Activated CD4-positive, alpha-beta T cell treated with anti-CD3 and anti-CD28 coated beads for 36 hours (primary cell): ENCODE data around the gene OR2K2. TPM values are rescaled to one million over a fixed set of nuclear protein-coding genes. Genes with fewer than 3 reads are reported as not detected.
A peak's percentile ranks its signal among the peaks of the same experiment; 100 is the strongest.

Experiments used
- ATAC-seq: fragments of 200-7000 bp; cut with Tn5 transposase; one replicate; pipeline ENCODE4 v1.10.0; 2021; ENCODE audit warnings: mild to moderate bottlenecking, moderate library complexity
- CTCF ChIA-PET: fragments of 350-600 bp; sonication (Branson Sonifier 250); formaldehyde crosslinking; loops from one replicate; lab custom pipeline; 2021; ENCODE audit warnings: antibody characterized with exemption; lab: Charles Lee
- POLR2A ChIA-PET: fragments of 350-600 bp; sonication (Branson Sonifier 250); formaldehyde crosslinking; loops from one replicate; lab custom pipeline; 2021; ENCODE audit warnings: antibody characterized with exemption, inconsistent platforms; lab: Charles Lee
- DNase-seq: peaks from one replicate; pipeline ENCODE4 v3.0.0-alpha.2; 2020
- H3K27ac Mint-ChIP-seq: one replicate; pipeline ENCODE4 v1.8.0; 2021; ENCODE audit warnings: mixed read lengths
- H3K27me3 Mint-ChIP-seq: one replicate; pipeline ENCODE4 v1.8.0; 2021; ENCODE audit warnings: mixed read lengths
- H3K36me3 Mint-ChIP-seq: one replicate; pipeline ENCODE4 v1.8.0; 2021; ENCODE audit warnings: low read depth, mixed read lengths
- H3K4me1 Mint-ChIP-seq: one replicate; pipeline ENCODE4 v1.8.0; 2021; ENCODE audit warnings: mixed read lengths
- H3K4me3 Mint-ChIP-seq: one replicate; pipeline ENCODE4 v1.8.0; 2021; ENCODE audit warnings: mild to moderate bottlenecking, moderate library complexity, mixed read lengths
- H3K9me3 Mint-ChIP-seq: one replicate; pipeline ENCODE4 v1.8.0; 2021; ENCODE audit warnings: low read depth, mixed read lengths
- intact Hi-C, 2 experiments: fragments of 100-400 bp; cut with DNase I in 1 of 2; cut with micrococcal nuclease in 1 of 2; formaldehyde crosslinking; loops; one replicate each; pipeline versions ENCODE4 v1.14.2 to v1.15.1; 2022 to 2024; cut with DNase I, micrococcal nuclease
- total RNA-seq, 2 experiments: library from RNA; stranded (reverse); gene quantifications; one replicate each; pipeline ENCODE4 v1.2.3, GENCODE V29; 2021

The OR2K2 gene, protein sequence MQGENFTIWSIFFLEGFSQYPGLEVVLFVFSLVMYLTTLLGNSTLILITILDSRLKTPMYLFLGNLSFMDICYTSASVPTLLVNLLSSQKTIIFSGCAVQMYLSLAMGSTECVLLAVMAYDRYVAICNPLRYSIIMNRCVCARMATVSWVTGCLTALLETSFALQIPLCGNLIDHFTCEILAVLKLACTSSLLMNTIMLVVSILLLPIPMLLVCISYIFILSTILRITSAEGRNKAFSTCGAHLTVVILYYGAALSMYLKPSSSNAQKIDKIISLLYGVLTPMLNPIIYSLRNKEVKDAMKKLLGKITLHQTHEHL
- total RNA-seq = not detected

- Mint-ChIP-seq H3K9me3 (no peaks in the 10 kb centered on the region), H3K4me1 (peaks cover 9% of the 10 kb centered on the region), H3K27ac (no peak within 1 kb of the TSS), H3K4me3 (no peak within 1 kb of the TSS), H3K27me3 (peaks cover 13% of the 10 kb centered on the region), H3K36me3 (no peaks in the 10 kb centered on the region)
- intact Hi-C loops = no loop called here
- ChIA-PET POLR2A (no interaction called here), CTCF (no interaction called here)
- ATAC-seq (no peak), DNase-seq (no peak)
Measured at GRCh38 chr9:111330124-111330523, at the start of gene OR2K2. Gene OR2K2, minus strand, starts transcription at chr9:111330224. Its CDS starts 1,791 bp downstream, at chr9:111328433.

GRCh38 chr9:111375817-111376564, 46.0 kb upstream of the OR2K2 start:
- CTCF ChIA-PET = interaction anchor here (0.7 kb wide), 1 partner anchor 9 kb away, joined by 3 read pairs; no protein-coding TSS in a partner anchor
- Mint-ChIP-seq H3K27ac (no peak overlapping the region), H3K27me3 (no peaks in the 10 kb centered on the region), H3K4me3 (no peak overlapping the region), H3K36me3 (peaks cover 65% of the 10 kb centered on the region), H3K4me1 (no peaks in the 10 kb centered on the region), H3K9me3 (no peaks in the 10 kb centered on the region)
- intact Hi-C loops = no loop called here
- POLR2A ChIA-PET = no interaction called here
- no peak for DNase-seq
- no peak for ATAC-seq

- ChIA-PET POLR2A (no interaction called here), CTCF (no interaction called here)
- ATAC-seq (no peak), DNase-seq (no peak)
- intact Hi-C loops = no loop called here
- Mint-ChIP-seq H3K4me1 (no peaks in the 10 kb centered on the region), H3K4me3 (no peak overlapping the region), H3K36me3 (peaks cover 70% of the 10 kb centered on the region), H3K9me3 (no peaks in the 10 kb centered on the region), H3K27ac (no peak overlapping the region), H3K27me3 (no peaks in the 10 kb centered on the region)
Measured at GRCh38 chr9:111375062-111375461, 45.0 kb upstream of the OR2K2 start.

- ATAC-seq = no peak
- Mint-ChIP-seq H3K27me3 (no peaks in the 10 kb centered on the region), H3K4me3 (no peak overlapping the region), H3K27ac (no peak overlapping the region), H3K9me3 (no peaks in the 10 kb centered on the region), H3K36me3 (peaks cover 79% of the 10 kb centered on the region), H3K4me1 (no peaks in the 10 kb centered on the region)
- no peak for DNase-seq
- POLR2A ChIA-PET = no interaction called here
- CTCF ChIA-PET = no interaction called here
- intact Hi-C loops = no loop called here
Measured at GRCh38 chr9:111372297-111372696, 42.3 kb upstream of the OR2K2 start.

- Mint-ChIP-seq H3K27me3 (no peaks in the 10 kb centered on the region), H3K36me3 (peaks cover 67% of the 10 kb centered on the region), H3K9me3 (no peaks in the 10 kb centered on the region), H3K4me3 (no peak overlapping the region), H3K27ac (no peak overlapping the region), H3K4me1 (no peaks in the 10 kb centered on the region)
- DNase-seq (no peak), ATAC-seq (no peak)
- intact Hi-C loops = no loop called here
- POLR2A ChIA-PET = no interaction called here
- CTCF ChIA-PET = interaction anchor here (0.9 to 1.2 kb wide), 2 partner anchors 9 to 14 kb away, joined by 3 read pairs; no protein-coding TSS in a partner anchor
Measured at GRCh38 chr9:111366978-111367377, 37.0 kb upstream of the OR2K2 start.

GRCh38 chr9:111362526-111362925, 32.5 kb upstream of the OR2K2 start:
- ATAC-seq (no peak), DNase-seq (no peak)
- no peaks in the 10 kb centered on the region for H3K4me1 Mint-ChIP-seq
- H3K27me3 Mint-ChIP-seq = no peaks in the 10 kb centered on the region
- intact Hi-C loops = no loop called here
- POLR2A ChIA-PET = no interaction called here
- no peak overlapping the region for H3K4me3 Mint-ChIP-seq
- H3K36me3 Mint-ChIP-seq = peaks cover 39% of the 10 kb centered on the region
- H3K27ac Mint-ChIP-seq = no peak overlapping the region
- H3K9me3 Mint-ChIP-seq = no peaks in the 10 kb centered on the region
- CTCF ChIA-PET = no interaction called here

DNA sequence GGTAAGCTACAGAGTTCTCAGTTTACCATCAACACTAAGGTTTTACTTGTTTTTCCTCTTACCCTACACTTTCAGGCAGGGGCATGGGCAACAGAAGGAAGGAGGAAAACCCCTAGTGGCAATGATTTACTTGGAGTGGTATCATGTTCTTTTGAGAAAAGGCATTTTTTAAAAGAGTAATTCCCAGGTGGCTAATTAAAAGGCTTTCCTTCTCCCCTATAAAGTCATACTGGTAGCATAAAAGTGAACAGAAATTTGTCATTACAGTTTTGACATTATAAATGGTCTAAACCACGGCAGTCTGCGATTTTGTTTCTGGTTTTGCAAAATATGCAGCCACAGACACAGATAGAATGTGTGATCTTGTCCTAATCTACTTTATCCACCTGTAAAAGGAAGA, 30.9 kb upstream of the OR2K2 start:
- H3K27ac Mint-ChIP-seq = no peak overlapping the region
- intact Hi-C loops = no loop called here
- ATAC-seq (no peak), DNase-seq (no peak)
- no peak overlapping the region for H3K4me3 Mint-ChIP-seq
- ChIA-PET CTCF (interaction anchor here (0.6 kb wide), 1 partner anchor 26 kb away, joined by 3 read pairs; no protein-coding TSS in a partner anchor), POLR2A (no interaction called here)
- peaks cover 8% of the 10 kb centered on the region for H3K4me1 Mint-ChIP-seq
- no peaks in the 10 kb centered on the region for H3K9me3 Mint-ChIP-seq
- no peaks in the 10 kb centered on the region for H3K27me3 Mint-ChIP-seq
- peaks cover 33% of the 10 kb centered on the region for H3K36me3 Mint-ChIP-seq

DNA sequence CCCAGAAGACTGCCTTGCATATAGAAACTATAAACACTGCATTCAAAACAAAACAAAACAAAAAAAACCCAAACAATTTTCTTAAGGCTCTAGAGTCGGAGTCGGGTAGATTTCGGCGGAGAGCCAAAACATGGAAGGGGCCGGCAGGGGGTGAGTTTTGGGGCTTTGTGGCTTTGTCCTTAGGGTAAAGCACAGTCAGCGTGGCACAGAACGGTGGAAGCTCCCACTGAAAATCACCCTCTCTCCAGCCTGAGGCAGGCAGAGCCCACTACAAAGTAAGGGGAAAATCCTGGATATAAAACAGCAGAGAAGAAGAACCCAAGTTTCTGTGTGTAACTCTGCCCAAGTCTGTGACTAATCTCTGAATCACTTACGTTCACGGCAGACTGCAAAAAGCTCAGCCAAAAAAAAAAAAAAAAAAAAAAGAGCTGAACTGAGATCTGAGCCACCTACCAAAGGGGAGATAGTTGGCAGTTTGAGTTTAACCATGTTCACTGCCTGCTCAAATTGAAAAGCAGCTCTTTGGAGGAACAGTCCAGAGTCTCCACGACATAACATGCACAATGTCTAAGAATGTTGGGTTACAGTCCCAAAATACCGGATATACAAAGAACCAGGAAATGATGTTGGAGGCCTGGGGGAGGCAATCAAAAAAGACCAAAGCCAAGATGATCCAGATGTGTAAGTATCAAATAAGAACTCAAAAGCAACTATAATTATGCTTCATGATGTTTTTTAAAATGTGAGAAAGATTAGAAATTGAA, 26.6 kb upstream of the OR2K2 start:
- Mint-ChIP-seq H3K9me3 (peaks cover 1% of the 10 kb centered on the region), H3K27me3 (no peaks in the 10 kb centered on the region), H3K4me1 (peaks cover 8% of the 10 kb centered on the region), H3K27ac (no peak overlapping the region), H3K36me3 (peaks cover 4% of the 10 kb centered on the region), H3K4me3 (no peak overlapping the region)
- ChIA-PET POLR2A (no interaction called here), CTCF (interaction anchor here (0.8 kb wide), 1 partner anchor 44 kb away, joined by 3 read pairs; no protein-coding TSS in a partner anchor)
- DNase-seq (no peak), ATAC-seq (peak; percentile 76)
- intact Hi-C loops = no loop called here

GRCh38 chr9:111352545-111352944, 22.5 kb upstream of the OR2K2 start:
- no peaks in the 10 kb centered on the region for H3K36me3 Mint-ChIP-seq
- ChIA-PET CTCF (no interaction called here), POLR2A (no interaction called here)
- H3K4me3 Mint-ChIP-seq = no peak overlapping the region
- no peak for DNase-seq
- no peak for ATAC-seq
- H3K27ac Mint-ChIP-seq = no peak overlapping the region
- peaks cover 8% of the 10 kb centered on the region for H3K4me1 Mint-ChIP-seq
- peaks cover 3% of the 10 kb centered on the region for H3K9me3 Mint-ChIP-seq
- H3K27me3 Mint-ChIP-seq = peaks cover 3% of the 10 kb centered on the region
- intact Hi-C loops = no loop called here

GRCh38 chr9:111350556-111350955, 20.5 kb upstream of the OR2K2 start:
- Mint-ChIP-seq H3K27ac (no peak overlapping the region), H3K4me1 (no peaks in the 10 kb centered on the region), H3K9me3 (peaks cover 3% of the 10 kb centered on the region), H3K4me3 (no peak overlapping the region), H3K36me3 (no peaks in the 10 kb centered on the region), H3K27me3 (peaks cover 10% of the 10 kb centered on the region)
- no peak for DNase-seq
- no peak for ATAC-seq
- POLR2A ChIA-PET = no interaction called here
- CTCF ChIA-PET = no interaction called here
- intact Hi-C loops = no loop called here

DNA sequence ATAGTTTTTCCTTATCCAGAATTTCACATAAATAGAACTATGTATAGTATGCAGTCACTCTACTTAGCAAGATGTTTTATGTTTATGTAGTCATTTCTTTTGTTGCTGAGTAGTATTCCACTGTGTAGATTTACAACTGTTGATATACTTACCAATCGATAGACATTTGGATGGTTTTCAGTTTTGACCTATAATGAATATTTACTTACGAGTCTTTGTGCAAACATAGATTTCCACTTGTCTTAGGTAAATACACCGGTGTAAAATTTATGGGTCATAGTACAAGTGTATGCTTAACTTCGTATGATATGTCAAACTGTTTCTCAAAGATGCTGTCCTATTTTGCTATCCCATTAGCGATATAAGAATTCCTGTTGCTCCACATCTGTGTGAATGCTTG, 19.7 kb upstream of the OR2K2 start:
- no peak overlapping the region for H3K27ac Mint-ChIP-seq
- intact Hi-C loops = no loop called here

More for the DNA sequence above, 19.7 kb upstream of the OR2K2 start:
- ATAC-seq = no peak
- ChIA-PET POLR2A (no interaction called here), CTCF (no interaction called here)
- H3K36me3 Mint-ChIP-seq = no peaks in the 10 kb centered on the region
- H3K4me3 Mint-ChIP-seq = no peak overlapping the region
- peaks cover 10% of the 10 kb centered on the region for H3K27me3 Mint-ChIP-seq
- H3K9me3 Mint-ChIP-seq = peaks cover 3% of the 10 kb centered on the region
- DNase-seq = no peak
- H3K4me1 Mint-ChIP-seq = no peaks in the 10 kb centered on the region
